ENCODE results near the gene SH2D1B.

Gene SH2D1B

DNA sequence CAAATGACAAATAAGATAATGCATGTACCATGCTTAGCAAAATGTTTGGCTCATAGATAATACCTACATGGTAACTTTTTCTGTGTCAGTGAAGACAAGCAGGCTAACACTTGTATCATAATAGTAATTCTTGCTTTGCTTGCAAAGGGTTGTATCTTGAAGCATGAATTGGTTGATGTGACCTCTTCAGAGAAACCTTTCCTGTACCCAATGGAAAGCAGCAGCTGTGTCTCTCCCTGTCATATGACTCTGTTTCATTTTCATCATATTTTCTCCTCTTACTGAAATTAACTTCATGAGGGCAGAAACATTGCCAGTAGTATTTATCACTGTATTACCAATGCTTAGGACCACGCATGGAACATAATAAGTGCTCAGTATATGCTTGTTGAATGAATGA is 4.4 kb downstream of the SH2D1B start:
- no peak overlapping the region for H4K8ac ChIP-seq (ENCODE audit: low read length)
- no peak overlapping the region for H3K14ac ChIP-seq (ENCODE audit: low read length in 2 of 2)
- no peak overlapping the region for H3K27ac ChIP-seq (ENCODE audit: low read length, poor library complexity, severe bottlenecking)
- DNase-seq = no peak
- no peak overlapping the region for H3K18ac ChIP-seq (ENCODE audit: low read depth in 1 of 2, low read length in 2 of 2)
- H3K4ac ChIP-seq (ENCODE audit: low read depth in 1 of 2, low read length in 2 of 2) = no peak overlapping the region
- no peak overlapping the region for H2AK5ac ChIP-seq (ENCODE audit: low read length, severe bottlenecking)
- H3K79me1 ChIP-seq (replicated peaks; ENCODE audit: low read length, poor library complexity, severe bottlenecking) = no peaks in the 10 kb centered on the region
- H2BK15ac ChIP-seq (ENCODE audit: low read depth, poor library complexity, severe bottlenecking) = no peak overlapping the region
- no peak overlapping the region for H3K23ac ChIP-seq (ENCODE audit: low read length in 2 of 2)
- H3K4me1 ChIP-seq (ENCODE audit: control insufficient read depth, insufficient read depth, low read depth, low read length) = no peaks in the 10 kb centered on the region
- WGBS = 91% methylated on average over 1 of the region's 1 CpG
- no peaks in the 10 kb centered on the region for H3K36me3 ChIP-seq (ENCODE audit: control insufficient read depth in 1 of 2, insufficient read depth in 2 of 2, low read depth in 1 of 2, low read length in 2 of 2)
- no peak overlapping the region for H2BK12ac ChIP-seq (ENCODE audit: low read length in 2 of 2)
- H3K4me2 ChIP-seq (ENCODE audit: low read length, poor library complexity, severe bottlenecking) = no peak overlapping the region
- H2BK120ac ChIP-seq (ENCODE audit: low read depth, low read length) = no peak overlapping the region
- no peak overlapping the region for H3K4me3 ChIP-seq (ENCODE audit: insufficient read depth in 1 of 2, low read depth in 1 of 2, low read length in 2 of 2)
- H2AFZ ChIP-seq (ENCODE audit: low read depth, low read length) = no peak overlapping the region
- no peak overlapping the region for H4K91ac ChIP-seq (ENCODE audit: low read length)
- H2BK5ac ChIP-seq (ENCODE audit: low read depth, low read length, poor library complexity, severe bottlenecking) = no peak overlapping the region
- H3K9ac ChIP-seq (ENCODE audit: low read length) = no peak overlapping the region
- H3K27me3 ChIP-seq (ENCODE audit: control insufficient read depth in 1 of 2, insufficient read depth in 1 of 2, low read length in 2 of 2) = no peaks in the 10 kb centered on the region
- H3K9me3 ChIP-seq (ENCODE audit: control insufficient read depth, low read length) = no peaks in the 10 kb centered on the region

DNA sequence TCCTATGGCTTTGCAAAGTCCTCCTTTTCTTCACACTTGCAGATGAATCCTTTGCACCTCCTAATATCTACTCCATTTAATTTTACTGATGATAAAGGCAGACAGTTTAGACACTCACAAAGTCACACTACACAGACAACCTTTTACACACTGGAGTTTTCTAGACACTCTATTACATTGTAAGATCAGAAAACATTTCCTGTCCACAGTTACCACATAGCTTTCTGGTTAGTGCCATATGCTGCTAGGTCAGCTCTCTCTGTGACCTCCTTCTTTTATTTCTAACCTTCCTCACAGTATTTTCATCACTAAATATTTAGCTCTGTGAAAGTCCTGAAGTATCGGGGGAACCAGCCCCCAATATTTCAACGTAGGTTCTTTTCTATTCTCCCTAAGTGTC is 5.1 kb downstream of the SH2D1B start:
- no peak overlapping the region for H3K9ac ChIP-seq (ENCODE audit: low read length)
- 100% methylated on average over 2 of the region's 2 CpGs for WGBS
- H3K4me3 ChIP-seq (ENCODE audit: insufficient read depth in 1 of 2, low read depth in 1 of 2, low read length in 2 of 2) = no peak overlapping the region
- no peak overlapping the region for H3K4me2 ChIP-seq (ENCODE audit: low read length, poor library complexity, severe bottlenecking)
- H2BK15ac ChIP-seq (ENCODE audit: low read depth, poor library complexity, severe bottlenecking) = no peak overlapping the region
- no peak overlapping the region for H2BK5ac ChIP-seq (ENCODE audit: low read depth, low read length, poor library complexity, severe bottlenecking)
- no peak overlapping the region for H3K14ac ChIP-seq (ENCODE audit: low read length in 2 of 2)
- H3K4me1 ChIP-seq (ENCODE audit: control insufficient read depth, insufficient read depth, low read depth, low read length) = no peaks in the 10 kb centered on the region
- DNase-seq = no peak
- no peak overlapping the region for H3K18ac ChIP-seq (ENCODE audit: low read depth in 1 of 2, low read length in 2 of 2)
- no peaks in the 10 kb centered on the region for H3K27me3 ChIP-seq (ENCODE audit: control insufficient read depth in 1 of 2, insufficient read depth in 1 of 2, low read length in 2 of 2)
- H4K91ac ChIP-seq (ENCODE audit: low read length) = no peak overlapping the region
- no peaks in the 10 kb centered on the region for H3K36me3 ChIP-seq (ENCODE audit: control insufficient read depth in 1 of 2, insufficient read depth in 2 of 2, low read depth in 1 of 2, low read length in 2 of 2)
- H2AK5ac ChIP-seq (ENCODE audit: low read length, severe bottlenecking) = no peak overlapping the region
- no peak overlapping the region for H3K23ac ChIP-seq (ENCODE audit: low read length in 2 of 2)
- H2AFZ ChIP-seq (ENCODE audit: low read depth, low read length) = no peak overlapping the region
- no peak overlapping the region for H2BK120ac ChIP-seq (ENCODE audit: low read depth, low read length)
- no peak overlapping the region for H2BK12ac ChIP-seq (ENCODE audit: low read length in 2 of 2)
- H3K9me3 ChIP-seq (ENCODE audit: control insufficient read depth, low read length) = no peaks in the 10 kb centered on the region
- H3K27ac ChIP-seq (ENCODE audit: low read length, poor library complexity, severe bottlenecking) = no peak overlapping the region
- H4K8ac ChIP-seq (ENCODE audit: low read length) = no peak overlapping the region
- no peak overlapping the region for H3K4ac ChIP-seq (ENCODE audit: low read depth in 1 of 2, low read length in 2 of 2)
- H3K79me1 ChIP-seq (replicated peaks; ENCODE audit: low read length, poor library complexity, severe bottlenecking) = no peaks in the 10 kb centered on the region

DNA sequence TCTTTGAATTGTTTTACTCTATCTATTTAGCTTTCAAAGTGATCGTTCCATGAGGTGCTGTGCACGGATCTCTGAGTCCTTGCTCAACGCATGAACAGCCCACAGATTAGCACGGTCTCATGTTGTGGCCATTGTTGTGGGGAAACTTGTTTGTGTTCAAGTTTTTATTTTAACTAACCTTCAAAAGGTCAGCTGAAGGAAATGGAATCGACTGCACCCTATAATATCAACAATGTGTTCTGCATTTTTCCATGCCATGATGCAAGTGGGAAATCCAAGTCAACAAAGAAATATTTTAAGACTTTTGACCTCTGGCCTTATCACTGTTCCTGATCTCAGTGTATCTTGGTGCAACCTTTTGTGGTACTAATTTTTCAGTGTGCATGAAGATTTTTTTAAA is 6.1 kb downstream of the SH2D1B start:
- H3K27me3 ChIP-seq (ENCODE audit: control insufficient read depth in 1 of 2, insufficient read depth in 1 of 2, low read length in 2 of 2) = no peaks in the 10 kb centered on the region
- H3K23ac ChIP-seq (ENCODE audit: low read length in 2 of 2) = no peak overlapping the region
- H3K79me1 ChIP-seq (replicated peaks; ENCODE audit: low read length, poor library complexity, severe bottlenecking) = no peaks in the 10 kb centered on the region
- H2AK5ac ChIP-seq (ENCODE audit: low read length, severe bottlenecking) = no peak overlapping the region
- H3K9ac ChIP-seq (ENCODE audit: low read length) = no peak overlapping the region
- no peaks in the 10 kb centered on the region for H3K36me3 ChIP-seq (ENCODE audit: control insufficient read depth in 1 of 2, insufficient read depth in 2 of 2, low read depth in 1 of 2, low read length in 2 of 2)
- no peak overlapping the region for H3K4me3 ChIP-seq (ENCODE audit: insufficient read depth in 1 of 2, low read depth in 1 of 2, low read length in 2 of 2)
- H3K4me1 ChIP-seq (ENCODE audit: control insufficient read depth, insufficient read depth, low read depth, low read length) = no peaks in the 10 kb centered on the region
- no peak overlapping the region for H2AFZ ChIP-seq (ENCODE audit: low read depth, low read length)
- no peak overlapping the region for H4K8ac ChIP-seq (ENCODE audit: low read length)
- no peak overlapping the region for H2BK15ac ChIP-seq (ENCODE audit: low read depth, poor library complexity, severe bottlenecking)
- H3K14ac ChIP-seq (ENCODE audit: low read length in 2 of 2) = no peak overlapping the region
- no peak overlapping the region for H4K91ac ChIP-seq (ENCODE audit: low read length)
- DNase-seq = no peak
- H2BK12ac ChIP-seq (ENCODE audit: low read length in 2 of 2) = no peak overlapping the region
- H3K4me2 ChIP-seq (ENCODE audit: low read length, poor library complexity, severe bottlenecking) = no peak overlapping the region
- no peaks in the 10 kb centered on the region for H3K9me3 ChIP-seq (ENCODE audit: control insufficient read depth, low read length)
- H3K4ac ChIP-seq (ENCODE audit: low read depth in 1 of 2, low read length in 2 of 2) = no peak overlapping the region
- no peak overlapping the region for H2BK5ac ChIP-seq (ENCODE audit: low read depth, low read length, poor library complexity, severe bottlenecking)
- H3K27ac ChIP-seq (ENCODE audit: low read length, poor library complexity, severe bottlenecking) = no peak overlapping the region
- no peak overlapping the region for H2BK120ac ChIP-seq (ENCODE audit: low read depth, low read length)
- no peak overlapping the region for H3K18ac ChIP-seq (ENCODE audit: low read depth in 1 of 2, low read length in 2 of 2)
- WGBS = 76% methylated on average over 5 of the region's 5 CpGs

DNA sequence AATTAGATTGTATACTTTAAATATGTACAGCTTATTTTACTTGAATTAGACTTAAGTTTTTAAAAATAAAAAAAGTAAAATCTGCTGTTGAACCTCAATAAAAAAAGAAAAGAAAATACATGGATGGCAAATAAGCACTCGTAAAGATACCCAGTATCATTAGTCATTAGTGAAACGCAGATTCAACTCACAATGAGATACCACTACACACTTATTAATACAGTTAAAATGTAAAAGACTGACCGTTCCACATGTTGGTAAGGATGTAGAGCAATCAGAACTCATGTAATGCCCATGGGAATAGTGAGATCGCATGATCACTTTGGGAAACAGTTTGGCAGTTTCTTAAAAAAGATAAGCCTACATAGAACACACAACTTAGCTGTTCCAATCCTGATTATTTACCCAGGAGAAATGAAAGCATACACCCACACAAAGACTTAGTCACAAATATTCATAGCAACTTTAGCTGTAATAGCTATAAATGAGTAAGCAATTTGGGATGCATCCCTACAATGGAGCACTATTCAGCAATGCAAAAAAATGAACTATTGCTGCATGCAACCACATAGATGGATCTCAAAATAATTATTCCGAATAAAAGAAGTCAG is 7.3 kb downstream of the SH2D1B start:
- Histone ChIP-seq H2AFZ (ENCODE audit: low read depth, low read length) (no peak overlapping the region), H2BK120ac (ENCODE audit: low read depth, low read length) (no peak overlapping the region), H3K9me3 (ENCODE audit: control insufficient read depth, low read length) (no peaks in the 10 kb centered on the region), H3K4ac (ENCODE audit: low read depth in 1 of 2, low read length in 2 of 2) (no peak overlapping the region), H2BK5ac (ENCODE audit: low read depth, low read length, poor library complexity, severe bottlenecking) (no peak overlapping the region), H4K8ac (ENCODE audit: low read length) (no peak overlapping the region), H3K9ac (ENCODE audit: low read length) (peak overlapping the region; percentile 70), H3K27me3 (ENCODE audit: control insufficient read depth in 1 of 2, insufficient read depth in 1 of 2, low read length in 2 of 2) (no peaks in the 10 kb centered on the region), H3K18ac (ENCODE audit: low read depth in 1 of 2, low read length in 2 of 2) (no peak overlapping the region), H3K4me2 (ENCODE audit: low read length, poor library complexity, severe bottlenecking) (no peak overlapping the region), H2BK12ac (ENCODE audit: low read length in 2 of 2) (no peak overlapping the region), H3K79me1 (replicated peaks; ENCODE audit: low read length, poor library complexity, severe bottlenecking) (no peaks in the 10 kb centered on the region), H3K27ac (ENCODE audit: low read length, poor library complexity, severe bottlenecking) (no peak overlapping the region), H3K4me1 (ENCODE audit: control insufficient read depth, insufficient read depth, low read depth, low read length) (no peaks in the 10 kb centered on the region), H3K36me3 (ENCODE audit: control insufficient read depth in 1 of 2, insufficient read depth in 2 of 2, low read depth in 1 of 2, low read length in 2 of 2) (no peaks in the 10 kb centered on the region), H2BK15ac (ENCODE audit: low read depth, poor library complexity, severe bottlenecking) (no peak overlapping the region), H4K91ac (ENCODE audit: low read length) (no peak overlapping the region), H3K4me3 (ENCODE audit: insufficient read depth in 1 of 2, low read depth in 1 of 2, low read length in 2 of 2) (peak overlapping the region in 1 of 2 experiments; percentile 42), H3K23ac (ENCODE audit: low read length in 2 of 2) (no peak overlapping the region), H2AK5ac (ENCODE audit: low read length, severe bottlenecking) (no peak overlapping the region), H3K14ac (ENCODE audit: low read length in 2 of 2) (no peak overlapping the region)
- DNase-seq = no peak
- 85% methylated on average over 4 of the region's 5 CpGs for WGBS
